HG02870 (cell line): Measurements from ENCODE around the gene PACSIN1.

Source experiments
- ATAC-seq: cut with Tn5 transposase; IDR thresholded peaks from one replicate; pipeline ENCODE4 v1.9.1; 2021; ENCODE audit warnings: mild to moderate bottlenecking, moderate library complexity; ENCODE audit not compliant: unreplicated experiment

The PACSIN1 gene

DNA sequence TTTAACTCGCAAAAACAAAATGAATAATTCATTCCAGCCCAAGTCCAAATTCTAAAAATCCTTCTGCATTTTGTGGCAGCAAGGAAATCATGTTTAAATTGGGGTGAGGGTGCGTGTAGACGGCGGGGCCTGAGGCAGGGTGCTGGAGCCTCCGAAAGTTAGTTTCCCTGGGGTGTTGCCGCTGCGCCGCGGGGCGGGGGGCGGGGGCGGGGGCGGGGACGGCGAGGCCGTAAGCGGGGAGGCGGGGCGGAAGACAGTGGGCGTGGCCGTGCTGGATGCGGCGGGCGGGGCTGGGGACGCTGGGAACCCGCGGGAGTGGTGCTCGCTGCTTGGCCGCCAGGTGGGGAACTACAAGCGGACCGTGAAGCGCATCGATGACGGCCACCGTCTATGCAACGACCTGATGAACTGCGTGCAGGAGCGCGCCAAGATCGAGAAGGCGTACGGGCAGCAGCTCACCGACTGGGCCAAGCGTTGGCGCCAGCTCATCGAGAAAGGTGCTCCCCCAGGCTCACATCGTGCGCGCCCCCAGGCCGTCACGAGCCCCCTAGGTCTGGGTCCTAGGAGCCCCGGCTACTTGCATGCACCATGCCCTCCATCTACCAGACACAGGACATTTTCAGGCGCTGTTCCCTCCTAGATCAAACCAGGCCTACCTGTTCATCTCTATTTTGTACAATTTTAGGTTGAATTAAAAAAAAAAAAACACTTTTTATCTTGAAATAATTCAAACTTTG is 61.3 kb downstream of the PACSIN1 start:
- peak; percentile 86 for ATAC-seq

DNA sequence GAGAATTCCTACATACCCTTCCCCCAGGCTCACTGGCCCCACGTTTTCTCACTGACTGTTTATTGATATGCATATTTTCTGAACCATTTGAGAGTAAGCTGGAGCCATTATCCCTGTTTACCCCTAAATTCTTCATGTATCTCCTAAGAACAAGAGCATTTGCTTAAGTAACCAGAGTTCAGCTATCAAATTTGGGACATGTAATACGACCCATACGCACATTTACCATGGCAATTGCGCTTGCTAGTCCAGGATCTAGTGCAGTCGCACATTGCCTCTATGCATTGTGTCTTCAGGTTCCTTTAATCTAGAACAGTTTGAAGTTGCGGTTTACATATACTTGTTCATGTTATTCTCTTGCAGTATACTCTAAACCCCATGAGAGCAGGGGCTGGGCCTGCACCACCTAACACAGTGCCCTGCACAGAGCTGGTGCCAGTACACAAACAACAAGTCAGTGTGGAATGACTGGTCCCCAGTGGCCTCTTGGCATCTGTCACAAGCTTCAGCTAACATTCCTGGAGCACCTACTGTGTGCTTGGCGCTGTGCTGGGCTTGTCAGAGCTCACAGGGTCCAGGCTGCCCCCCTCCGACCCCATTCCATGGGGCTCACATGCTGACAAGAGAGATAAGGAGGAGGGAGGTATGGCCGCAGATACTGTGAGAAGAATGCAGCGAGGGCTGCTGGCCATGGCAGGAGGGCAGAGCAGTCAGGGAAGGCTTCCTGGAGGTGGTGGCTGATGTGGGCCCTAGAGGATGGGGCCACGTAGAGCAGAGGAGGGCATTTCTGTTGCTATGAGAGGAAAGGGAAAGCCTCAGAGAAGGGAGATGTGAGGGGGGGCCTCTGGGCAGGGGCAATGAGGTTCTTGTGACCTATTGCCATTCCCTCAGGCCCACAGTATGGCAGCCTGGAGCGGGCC is 62.1 kb downstream of the PACSIN1 start:
- no peak for ATAC-seq

DNA sequence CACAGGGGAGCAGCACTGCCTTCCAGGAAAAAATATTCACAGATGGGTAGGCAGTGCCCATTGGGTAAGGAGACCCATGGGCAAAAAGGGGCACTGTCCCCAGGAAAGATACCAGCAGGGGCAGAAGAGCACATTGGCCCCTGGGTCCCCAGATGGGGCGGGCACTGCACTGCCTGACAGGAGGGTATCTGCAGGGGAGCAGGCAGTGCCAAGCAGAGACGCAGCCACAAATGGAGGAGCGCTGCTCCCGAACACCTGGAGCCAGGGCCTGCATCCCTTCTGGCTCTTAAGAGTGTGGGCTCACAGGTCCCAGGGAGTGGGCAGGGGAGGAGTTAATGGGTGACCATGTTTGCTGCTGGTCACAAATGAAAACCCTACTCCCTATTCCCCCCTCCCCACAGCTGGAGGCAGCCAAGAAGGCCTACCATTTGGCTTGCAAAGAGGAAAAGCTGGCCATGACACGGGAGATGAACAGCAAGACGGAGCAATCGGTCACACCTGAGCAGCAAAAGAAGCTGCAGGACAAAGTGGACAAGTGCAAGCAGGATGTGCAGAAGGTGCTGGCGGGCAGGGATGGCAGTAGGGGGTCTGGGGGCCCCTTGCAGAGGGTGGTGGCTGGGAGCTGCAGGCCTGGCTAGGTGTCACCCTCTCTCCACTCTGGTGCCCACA is 63.3 kb downstream of the PACSIN1 start:
- ATAC-seq: no peak

DNA sequence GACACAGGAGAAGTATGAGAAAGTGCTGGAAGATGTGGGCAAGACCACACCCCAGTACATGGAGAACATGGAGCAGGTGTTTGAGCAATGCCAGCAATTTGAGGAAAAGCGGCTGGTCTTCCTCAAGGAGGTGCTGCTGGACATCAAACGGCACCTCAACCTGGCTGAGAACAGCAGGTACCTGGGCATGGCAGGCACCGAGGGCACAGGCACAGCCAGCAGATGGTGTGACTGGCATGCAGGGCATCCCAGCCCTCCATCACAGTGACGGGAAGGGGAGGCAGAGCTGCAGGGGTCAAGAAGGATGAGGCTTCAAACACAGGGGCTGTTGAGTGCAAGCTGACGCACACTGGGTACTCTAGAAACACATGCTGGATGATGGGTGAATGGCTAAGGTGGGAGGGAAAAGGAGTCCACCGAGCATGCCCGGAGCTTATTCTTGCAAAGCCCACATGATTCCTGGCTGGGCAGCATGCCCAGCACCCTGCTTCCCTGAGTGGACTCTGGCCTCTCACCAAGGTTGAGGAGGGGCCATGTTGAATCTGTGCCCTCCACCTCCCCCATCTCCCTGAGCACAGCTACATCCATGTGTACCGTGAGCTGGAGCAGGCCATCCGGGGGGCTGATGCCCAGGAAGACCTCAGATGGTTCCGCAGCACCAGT is 63.9 kb downstream of the PACSIN1 start:
- ATAC-seq: no peak

DNA sequence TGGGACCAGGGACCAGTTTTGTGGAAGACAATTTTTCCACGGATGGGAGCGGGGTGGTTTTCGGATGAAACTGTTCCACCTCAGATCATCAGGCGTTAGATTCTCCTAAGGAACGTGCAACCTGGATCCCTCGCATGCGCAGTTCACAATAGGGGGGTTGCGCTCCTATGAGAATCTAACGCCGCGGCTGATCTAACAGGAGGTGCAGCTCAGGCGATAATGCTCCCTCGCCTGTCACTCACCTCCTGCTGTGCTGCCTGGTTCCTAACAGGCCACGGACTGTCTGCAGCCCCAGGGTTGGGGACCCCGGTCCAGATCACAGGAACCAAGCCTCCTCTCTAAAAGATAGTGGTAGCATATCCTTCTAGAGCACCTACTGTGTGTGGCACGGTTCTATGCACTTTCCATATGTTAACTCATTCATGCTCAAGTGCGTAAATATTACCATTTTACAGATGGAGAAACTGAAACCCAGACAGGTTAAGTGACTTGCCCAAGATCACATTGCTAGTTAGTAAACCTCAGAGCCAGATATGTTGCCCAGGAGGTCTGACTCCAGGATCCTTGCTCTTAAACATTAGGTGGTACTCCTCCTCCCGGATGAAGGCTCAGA is 65.0 kb downstream of the PACSIN1 start:
- no peak for ATAC-seq

DNA sequence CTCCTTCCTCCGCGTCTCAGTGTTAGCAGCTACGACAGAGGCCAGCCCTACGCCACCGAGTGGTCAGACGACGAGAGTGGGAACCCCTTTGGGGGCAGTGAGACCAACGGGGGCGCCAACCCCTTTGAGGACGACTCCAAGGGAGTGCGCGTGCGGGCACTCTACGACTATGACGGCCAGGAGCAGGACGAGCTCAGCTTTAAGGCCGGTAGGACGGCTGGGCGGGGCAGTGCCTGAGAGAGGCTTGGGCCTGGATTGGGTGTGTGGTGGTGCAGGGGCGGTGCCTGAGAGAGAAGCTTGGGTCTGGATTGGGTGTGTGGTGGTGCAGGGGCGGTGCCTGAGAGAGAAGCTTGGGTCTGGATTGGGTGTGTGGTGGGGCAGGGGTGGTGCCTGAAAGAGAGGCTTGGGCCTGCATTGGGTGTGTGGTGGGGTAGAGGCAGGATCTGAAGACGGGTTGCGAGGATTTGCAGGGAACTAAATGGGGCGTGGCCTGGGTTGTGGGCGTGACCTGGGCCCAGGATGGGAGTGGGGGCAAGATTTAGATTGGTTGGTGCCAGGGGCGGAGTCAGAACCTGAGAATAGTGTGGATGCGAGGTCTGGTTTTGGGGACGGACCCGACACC is 65.8 kb downstream of the PACSIN1 start:
- no peak for ATAC-seq

DNA sequence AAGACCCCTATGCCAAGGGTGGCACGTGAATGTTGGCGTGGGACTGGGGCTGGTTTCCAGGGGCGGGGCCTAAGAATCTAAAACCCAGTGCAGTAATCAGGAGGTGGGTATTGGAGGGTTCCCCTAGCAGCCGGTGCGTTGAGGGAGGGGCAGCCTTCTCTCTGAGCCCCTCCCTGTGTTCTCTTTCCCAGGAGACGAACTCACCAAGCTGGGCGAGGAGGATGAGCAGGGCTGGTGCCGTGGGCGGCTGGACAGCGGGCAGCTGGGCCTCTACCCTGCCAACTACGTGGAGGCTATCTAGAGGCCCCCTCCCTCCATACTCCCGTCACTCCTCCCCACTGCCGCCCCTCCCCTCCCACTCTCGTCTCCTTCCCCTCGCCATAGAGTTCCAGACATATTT is 66.4 kb downstream of the PACSIN1 start:
- no peak for ATAC-seq

DNA sequence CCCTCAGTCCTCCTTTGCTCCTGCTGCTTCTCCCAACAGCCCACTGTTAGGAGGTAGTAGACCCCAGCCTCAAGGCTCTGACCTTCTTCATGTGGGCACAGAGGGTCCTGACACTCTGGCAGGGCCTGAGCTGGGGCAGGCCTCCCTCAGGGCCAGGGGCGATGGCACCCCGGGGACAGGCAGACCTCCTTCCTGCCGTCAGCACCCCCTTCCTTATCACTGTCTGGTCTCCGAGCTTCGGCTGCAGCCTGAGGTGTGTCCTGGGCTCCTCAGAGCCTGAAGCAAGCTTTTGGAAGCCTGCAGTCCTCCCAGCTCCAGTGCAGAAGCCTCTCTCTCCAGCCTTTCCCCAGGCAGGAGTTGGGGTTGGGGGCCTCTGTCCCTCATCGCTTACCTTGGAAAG is 68.3 kb downstream of the PACSIN1 start:
- ATAC-seq: no peak

DNA sequence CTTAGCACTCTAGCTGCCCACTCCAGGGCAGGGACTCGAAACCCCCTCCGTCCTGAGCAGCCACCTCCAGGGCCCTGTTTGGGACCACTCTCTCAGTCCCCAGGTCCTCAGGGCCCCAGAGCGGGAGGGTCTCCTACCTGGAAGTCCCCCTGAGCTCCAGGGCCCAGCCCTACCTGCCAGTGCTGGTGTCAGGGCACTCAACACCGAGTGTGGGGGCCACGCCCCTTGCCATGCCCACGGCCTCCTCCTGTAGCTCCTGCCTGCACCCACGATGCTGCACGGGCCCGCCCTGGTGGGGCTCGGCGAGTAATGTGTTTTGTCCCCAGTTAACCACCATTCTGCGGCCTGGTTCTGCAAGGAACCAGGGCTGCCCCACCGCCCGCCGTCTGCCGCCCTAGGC is 68.8 kb downstream of the PACSIN1 start:
- no peak for ATAC-seq

DNA sequence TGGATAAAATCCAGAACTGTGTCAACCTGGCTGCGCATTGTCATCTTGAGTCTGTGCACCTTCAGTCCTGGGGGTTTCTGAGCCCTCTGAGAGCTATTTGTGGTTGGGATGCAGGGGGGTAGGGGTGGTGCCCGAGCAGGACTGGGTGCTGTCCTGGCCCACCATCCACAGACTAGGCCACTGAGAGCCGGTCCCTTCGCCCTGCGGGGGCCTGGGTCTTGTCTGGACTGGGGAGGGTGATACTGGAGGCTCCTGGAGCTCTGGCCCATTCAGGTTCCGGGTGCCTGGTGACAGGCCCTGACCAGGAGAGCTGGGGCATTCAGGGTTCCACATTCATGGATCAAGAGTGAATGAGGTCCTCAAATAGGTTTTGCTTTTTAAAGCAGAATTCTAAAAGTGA is 69.3 kb downstream of the PACSIN1 start:
- ATAC-seq: no peak

DNA sequence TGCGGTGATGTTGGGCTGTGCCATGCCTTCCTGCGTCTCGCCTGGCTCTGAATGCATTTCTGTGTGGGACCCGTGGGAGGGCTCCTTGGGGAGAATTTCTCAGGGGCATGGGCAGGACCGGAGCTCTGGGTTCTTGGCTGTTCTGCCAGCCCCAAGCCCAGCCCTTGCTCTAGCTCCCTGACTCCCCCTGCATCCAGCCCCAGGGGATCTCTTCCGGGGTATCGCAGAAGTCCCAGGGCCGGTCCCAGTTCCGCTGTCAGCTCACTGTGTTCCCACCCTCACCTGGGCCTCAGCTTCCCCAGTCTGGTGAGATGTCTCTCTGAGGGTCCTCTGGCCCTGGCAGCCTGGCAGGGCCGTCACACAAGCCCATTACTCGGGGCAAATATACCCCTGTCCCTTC is 69.8 kb downstream of the PACSIN1 start:
- no peak for ATAC-seq

DNA sequence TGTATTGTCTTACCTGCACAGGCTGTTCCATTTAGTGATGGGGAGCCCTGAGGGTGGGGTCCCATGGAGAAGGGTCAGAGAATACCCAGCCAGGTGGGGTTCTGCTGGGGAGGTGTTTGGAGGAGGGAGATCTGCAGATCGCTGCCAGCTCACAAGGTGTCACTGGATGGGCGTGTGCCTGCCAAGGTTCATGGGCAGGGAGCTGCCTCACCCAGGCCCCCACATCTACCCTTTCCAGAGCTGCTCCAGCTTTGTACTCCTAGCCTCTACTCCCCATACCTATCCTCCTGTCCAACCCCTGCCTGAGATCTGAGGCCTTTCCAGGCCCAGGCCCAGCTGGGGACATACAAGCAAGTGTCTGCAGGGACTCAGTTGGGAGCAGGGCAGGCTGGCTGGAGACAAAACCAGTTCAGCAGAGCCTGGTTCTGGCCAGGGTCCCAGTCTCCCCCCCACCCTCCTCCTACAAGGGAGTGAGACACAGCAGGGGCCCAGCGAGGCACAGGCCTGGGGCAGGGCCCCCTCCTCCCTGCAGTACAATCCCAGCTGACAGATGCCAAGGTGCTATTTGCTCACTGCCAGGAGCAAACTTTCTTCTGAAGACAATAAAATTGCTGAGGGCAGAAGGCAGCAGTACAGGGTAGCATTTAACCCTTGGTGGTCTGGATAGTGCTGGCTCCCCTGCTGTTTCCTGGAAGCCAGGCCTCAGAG is 70.5 kb downstream of the PACSIN1 start:
- no peak for ATAC-seq

DNA sequence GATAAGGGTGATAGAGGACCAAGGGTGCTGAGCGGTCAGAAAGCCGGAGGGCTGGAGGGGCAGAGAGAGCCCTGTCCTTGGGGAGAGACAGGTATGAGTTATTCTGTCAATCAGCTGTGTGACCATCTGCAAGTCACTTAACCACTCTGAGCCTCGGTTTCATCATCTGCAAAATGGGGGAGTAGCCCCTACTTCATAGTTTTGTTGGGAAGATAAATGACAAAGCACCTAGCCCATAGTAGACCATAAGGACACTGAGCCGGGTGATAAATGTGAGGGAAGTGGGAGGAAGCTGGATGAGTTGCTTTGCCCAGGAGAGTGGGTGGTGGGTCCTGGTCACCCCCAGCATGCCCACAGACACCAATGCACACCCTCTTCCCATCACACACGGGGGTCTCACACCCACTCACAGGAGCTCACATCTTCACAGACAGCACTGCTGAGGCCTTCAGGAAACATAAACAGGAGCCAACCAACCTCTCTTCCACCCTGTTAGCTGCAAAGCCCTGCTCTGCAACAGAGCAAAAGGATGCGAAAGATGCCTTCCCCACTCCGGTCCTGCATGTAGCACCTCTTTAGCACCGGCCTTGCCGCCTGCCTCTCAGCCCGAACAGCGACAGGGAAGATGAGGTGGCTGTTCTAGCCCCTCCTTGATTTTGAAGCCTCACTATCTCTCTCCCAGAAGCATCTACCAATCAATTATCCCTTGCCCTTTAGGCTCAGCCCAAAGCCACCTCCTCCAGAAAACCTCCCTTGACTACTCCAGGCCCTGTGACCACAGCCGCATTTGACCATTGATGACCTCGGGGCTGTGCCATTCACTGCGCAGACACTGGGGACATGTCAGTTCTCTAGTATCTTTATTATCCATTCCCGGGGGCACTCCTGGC is 71.3 kb downstream of the PACSIN1 start:
- ATAC-seq: no peak

DNA sequence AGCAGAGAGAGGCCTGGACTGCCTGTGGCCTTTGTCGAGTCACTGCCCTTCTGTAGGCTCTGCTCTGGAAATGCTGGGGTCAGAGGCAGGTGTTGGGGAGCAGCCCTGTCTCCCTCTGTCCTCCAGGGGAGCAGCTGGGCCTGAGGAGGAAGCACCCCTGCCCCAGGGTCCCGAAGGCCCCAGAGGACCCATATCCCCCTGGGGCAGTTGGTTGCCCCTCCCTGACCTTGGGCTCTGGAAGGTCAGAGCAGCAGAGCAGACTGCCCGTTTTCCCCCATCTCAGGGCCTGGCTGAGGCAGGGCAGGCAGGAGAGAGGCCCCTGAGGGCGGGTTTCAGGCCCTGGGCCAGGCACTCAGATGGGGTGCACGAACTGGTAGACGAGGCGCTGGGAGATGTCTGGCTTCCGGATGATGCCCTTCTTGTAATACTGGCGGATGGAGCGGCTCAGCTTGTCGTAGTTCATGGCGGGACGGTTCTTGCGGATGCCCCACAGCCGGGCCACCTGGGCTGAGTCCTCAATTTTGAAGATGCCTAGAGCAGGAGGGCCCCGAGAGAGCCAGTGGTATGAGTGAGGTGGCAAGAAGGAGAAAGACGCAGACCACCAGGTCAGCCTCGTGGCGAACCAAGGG is 72.2 kb downstream of the PACSIN1 start:
- no peak for ATAC-seq

DNA sequence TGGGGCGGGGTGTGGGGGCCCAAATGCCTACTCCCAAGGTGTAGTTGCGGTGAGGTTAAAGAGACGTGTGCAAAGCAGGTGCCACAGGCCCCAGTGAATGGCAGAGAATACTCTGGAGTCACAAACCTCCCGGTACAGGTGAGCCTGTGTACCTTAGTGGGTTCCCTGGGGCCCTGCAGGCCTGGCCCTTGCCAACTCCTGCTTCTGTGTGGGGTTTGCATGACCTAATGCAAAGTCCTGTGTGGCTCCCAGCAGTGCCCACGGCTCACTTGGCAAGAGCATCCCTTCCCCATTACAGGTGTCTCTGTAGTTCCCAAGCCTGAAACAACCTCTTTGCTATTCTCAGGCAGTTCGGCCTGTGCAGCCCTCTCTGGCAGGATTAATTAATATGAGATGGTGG is 72.7 kb downstream of the PACSIN1 start:
- ATAC-seq: no peak

DNA sequence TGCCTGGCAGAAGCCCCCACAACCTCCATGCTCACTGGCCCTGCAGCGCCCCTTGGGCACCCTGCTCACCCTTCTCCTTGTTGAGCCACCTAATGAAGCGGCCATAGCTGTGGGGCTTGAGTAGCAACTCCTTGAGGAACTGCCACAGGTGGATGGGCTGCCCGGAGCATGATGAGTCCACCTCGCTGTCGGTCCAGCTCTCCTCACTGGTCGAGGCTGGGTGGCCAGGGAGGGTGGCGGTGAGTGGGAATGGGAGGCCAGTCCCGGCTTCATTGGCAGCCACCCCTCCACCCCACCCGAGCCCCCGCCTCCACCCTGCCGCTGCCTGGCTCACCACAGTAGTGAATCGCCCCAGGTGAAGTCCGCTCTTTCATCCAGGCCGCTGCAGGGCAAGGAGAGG is 73.3 kb downstream of the PACSIN1 start:
- no peak for ATAC-seq

DNA sequence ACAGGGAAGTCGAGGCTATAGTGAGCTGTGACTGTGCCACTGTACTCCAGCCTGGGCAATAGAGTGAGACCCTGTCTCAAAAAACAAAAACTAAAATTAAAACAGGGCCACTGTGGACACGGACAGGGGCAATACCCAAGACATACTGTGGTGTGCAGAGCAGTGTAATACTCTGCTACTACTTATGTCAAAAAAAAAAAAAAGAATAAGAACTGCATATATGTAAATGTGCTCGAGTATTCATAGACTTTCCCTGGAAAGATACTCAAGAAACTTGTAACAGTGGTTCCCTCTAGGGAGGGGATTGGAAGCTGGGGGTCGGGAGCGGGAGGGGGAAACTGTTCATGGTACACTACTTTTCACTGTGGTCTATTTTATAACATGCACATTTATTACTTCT is 74.3 kb downstream of the PACSIN1 start:
- ATAC-seq: no peak

DNA sequence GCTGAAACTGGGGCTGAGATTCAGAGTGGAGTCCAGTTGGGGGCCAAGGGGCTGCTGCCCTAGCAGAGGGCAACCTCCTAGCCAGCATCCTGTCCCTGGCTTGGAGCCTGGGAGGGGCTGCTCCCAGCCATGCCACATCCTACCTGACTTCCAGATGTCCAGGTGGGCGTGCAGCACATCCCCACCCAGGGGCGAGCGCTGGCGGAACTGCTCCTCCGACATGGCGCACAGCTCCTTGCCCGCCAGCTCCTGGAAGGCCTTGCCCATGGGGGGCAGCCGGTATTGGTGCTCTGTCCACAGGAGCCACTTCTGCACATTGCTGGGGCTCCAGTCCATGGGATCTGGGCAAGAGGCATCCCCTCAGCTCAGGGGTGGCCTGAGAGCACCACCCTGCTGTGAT is 75.0 kb downstream of the PACSIN1 start:
- no peak for ATAC-seq
